NCI-H226 (cell line): ENCODE results near the gene CNOT1.
"Not testable (repeated sequence)": the region's sequence is repeated elsewhere in the genome, so short reads cannot be mapped to it uniquely, and the experiment has no call there.

Experiments
- DNase-seq: peaks from one replicate; pipeline ENCODE4 v3.0.0-alpha.2; 2015

Gene CNOT1

GRCh38 chr16:58577141-58577540 is 52.5 kb downstream of the CNOT1 start:
- DNase-seq: no peak

GRCh38 chr16:58574895-58575294 is 54.7 kb downstream of the CNOT1 start:
- DNase-seq: no peak

DNA sequence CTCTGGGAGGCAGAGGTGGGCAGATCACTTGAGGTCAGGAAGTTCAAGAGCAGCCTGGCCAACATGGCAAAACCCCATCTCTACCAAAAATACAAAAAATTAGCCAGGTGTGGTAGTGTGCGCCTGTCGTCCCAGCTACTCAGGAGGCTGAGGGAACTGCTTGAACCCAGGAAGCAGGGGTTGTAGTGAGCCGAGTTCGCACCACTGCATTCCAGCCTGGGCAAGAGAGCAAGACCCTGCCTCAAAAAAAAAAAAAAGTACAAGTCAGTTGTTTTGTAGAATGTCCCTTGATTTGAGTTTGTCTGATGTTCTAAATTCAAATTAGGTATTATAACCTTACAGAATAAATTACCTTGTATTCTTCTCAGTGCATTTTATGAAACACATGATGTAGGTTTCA is 63.9 kb downstream of the CNOT1 start:
- DNase-seq: not testable (repeated sequence)

GRCh38 chr16:58563775-58564174 is 65.9 kb downstream of the CNOT1 start:
- DNase-seq: no peak

- DNase-seq: peak; percentile 68
Measured at GRCh38 chr16:58563235-58563634, 66.4 kb downstream of the CNOT1 start.

DNA sequence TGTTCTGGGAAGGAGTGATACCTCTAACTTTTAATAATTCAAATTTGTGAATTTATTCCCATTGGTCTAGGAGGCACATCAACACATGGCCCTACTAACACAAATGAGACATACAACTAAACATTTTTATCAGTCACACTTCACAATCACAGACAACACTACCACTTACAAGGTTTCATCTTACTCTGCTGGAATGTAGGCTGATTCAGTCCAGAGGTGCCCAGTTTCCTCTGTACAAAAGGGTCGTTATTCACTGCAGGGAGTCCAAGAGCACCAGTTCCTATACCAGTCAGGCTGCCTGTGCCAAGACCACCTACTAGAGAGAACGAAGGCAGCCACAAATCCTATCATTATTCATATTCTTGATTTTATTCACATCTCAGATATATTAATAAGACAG is 72.9 kb downstream of the CNOT1 start:
- DNase-seq: no peak

DNA sequence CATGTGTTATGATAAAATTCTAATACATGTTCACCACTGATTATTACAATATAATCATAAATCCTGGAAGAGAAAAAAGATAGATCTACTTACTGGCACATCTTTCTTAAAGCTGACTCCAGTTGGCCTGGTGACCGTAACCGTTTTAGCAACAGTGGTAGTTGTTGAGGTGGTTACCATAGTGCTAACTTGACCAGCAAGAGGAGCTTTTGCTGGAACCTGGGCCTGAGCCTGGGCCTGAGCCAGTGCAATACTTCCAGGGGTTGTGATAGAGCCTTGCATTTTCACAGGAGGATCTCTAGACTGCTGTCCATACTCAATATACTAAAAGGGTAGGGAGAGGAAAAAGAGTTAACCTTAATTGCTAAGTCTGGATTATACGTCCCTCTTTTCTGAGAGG is 78.1 kb downstream of the CNOT1 start:
- no peak for DNase-seq

DNA sequence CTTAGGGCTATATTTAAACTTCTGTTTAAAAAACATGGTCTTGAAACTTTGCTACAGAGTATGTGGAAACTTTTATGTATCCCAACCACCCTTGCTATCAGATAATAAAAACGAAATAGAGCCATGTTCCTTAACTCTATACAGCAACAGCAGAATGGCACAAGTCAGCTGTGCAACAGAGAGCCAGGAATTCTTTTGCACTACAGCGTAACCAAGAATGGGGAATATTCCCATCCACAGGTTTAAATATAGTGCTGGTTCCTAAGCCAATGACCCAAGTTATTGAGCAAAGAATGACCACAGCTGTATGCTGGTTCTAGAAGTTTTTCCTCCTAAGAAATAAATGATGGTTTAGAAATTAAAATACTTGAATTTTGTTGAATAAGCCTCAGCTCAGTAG is 81.2 kb downstream of the CNOT1 start:
- DNase-seq: no peak

DNA sequence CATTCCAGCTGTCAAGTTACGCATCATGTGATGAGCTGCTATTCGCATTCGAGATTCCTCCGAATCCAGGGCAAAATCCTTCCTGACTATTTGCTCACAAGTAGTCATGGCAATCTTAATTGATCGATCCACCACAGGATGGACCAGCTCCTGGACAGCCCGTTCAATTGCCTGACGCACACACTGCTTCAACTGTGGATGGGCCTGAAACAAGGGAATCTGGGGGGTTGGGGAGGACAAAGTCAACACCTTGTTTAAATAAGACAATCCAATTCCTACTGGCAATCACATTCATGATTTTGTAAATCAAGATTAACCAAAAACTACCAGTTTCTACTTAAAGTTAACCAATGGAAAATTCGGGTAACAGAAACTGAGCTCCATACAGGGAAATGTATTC is 85.9 kb downstream of the CNOT1 start:
- DNase-seq: no peak

DNA sequence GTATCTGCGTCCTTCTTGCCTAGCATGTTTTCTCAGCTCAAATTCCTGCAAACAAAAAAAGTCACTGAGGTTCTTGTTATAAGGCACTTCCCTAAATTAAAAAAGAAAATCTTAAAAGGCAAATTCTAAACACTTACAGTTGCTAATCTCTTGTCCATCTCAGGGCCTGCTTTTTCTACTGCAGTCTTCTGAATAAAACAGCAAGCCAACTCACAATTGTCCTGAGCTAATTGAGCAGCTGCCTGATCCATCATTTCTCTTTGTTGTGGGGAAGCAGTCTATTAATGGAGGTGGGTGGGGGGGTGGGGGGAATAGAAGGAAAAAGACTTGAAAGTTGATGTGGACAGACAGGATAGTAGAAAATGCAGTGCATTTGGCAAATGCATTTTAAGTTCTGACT is 87.3 kb downstream of the CNOT1 start:
- no peak for DNase-seq

GRCh38 chr16:58541711-58542110 is 87.9 kb downstream of the CNOT1 start:
- DNase-seq: no peak

DNA sequence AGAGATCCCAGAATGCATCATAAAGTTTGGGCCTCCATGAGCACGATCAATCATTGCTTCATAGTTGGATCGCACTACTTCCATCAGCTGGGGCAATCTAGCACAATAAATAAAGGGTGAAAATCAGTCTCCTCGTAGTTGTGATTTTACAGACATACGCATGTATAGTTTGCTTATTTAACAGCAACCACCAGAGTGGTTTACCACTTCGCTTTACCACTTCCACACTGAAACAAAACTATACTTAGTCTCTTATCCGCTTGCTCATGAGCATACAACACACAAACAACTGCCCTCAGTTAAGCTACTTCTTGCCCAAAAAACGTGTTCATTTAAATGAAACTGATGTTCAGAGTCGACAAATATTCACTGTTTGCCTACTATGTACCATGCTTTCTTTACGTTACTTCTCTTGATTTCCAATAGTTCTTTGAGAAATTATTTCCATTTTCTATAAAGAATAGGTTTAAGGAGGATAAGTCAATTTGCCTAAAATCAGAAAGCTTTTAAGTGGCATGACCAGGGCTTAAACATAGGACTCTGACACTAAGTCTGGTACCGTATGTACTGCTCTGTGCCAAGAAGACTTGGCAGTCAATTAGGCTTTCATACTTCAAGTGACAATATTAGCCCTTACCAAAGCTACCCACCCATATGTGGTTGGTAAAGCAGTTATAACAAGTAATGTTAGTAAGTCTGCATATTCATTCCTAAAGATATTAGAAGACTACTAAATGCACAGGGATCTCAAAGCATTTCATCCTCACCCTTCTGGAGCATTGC is 92.3 kb downstream of the CNOT1 start:
- no peak for DNase-seq

DNA sequence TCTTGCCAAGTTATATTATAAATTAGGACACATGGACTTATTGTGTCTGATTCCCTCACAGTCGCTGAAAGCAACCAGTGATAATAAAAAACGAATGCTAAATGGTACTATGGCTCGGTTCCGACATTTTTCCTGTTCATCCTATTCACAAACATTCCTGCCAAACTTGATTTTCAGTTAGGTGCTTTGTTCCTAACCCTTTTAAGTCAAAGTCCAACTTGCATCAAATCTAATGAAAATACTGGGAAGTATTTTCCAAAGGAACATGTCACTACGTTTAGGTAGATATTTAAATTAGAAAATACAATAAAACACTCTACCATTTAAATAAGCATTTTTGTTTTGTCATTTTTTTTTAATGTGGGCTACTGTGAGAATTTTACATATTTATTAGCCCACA is 93.3 kb downstream of the CNOT1 start:
- DNase-seq: no peak

DNA sequence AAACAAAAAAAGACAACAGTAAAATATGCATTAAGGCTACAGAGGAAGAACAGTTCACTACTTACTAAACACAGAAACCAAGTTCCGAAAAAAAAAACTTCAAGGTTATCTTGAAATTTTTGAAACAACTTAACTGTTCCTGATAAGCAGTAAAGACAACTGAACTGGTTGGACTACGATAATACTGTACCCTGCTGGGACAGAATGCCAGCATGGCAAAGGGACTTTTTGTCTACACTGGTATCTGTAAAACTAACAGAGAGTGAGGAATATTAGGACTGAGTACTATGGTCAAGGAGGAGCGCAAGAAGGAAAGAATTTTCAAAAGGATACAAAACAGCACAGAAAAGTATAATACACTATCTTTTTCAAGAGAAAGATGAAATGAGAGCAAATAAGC is 94.5 kb downstream of the CNOT1 start:
- DNase-seq: no peak

DNA sequence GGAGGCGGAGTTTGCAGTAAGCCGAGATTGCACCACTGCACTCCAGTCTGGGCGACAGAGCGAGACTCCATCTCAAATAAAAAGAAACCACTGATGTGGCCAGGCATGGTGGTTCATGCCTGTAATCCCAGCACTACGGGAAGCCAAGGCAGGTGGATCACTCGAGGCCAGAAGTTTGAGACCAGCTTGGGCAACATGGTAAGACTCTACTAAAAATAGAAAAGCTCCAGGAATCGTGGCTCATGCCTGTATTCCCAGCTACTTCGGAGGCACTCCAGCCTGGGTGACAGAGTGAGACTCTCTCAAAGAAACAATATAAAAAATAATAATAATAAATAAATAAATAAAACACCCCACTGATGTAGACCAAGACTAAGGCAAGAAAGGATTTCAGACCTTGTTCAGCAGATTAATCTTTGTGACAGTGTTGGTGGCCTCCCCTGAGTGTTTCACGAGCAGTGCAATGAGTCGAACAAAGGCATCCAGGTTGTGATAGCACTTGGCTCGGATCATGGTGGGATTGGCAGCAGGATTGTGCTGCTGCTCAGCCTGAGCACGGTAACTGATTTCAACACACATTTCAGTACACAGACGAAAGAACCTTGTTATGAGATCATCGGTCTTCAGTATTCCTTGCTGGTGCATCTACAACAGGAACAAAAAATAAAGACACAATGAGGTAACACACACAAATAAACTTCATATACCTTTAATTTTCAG is 95.7 kb downstream of the CNOT1 start:
- DNase-seq: no peak

GRCh38 chr16:58532414-58532813 is 97.2 kb downstream of the CNOT1 start:
- no peak for DNase-seq

DNA sequence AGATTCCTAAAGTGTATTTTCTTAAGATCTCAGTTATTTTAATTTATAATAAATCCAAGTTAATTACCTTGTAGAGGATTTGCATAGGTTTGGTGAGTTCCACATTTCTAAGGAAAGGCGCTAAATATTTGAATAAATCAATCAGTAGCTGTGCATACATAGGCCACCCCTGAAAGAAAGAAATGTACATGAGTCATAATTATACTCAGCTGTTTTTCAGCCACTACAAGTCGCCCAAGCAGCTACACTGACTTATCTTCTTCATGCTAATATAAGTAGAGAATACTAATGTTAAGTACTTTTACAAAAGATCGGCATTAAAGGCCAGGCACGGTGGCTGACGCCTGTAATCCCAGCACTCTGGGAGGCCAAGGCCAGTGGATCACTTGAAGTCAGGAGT is 99.4 kb downstream of the CNOT1 start:
- no peak for DNase-seq

DNA sequence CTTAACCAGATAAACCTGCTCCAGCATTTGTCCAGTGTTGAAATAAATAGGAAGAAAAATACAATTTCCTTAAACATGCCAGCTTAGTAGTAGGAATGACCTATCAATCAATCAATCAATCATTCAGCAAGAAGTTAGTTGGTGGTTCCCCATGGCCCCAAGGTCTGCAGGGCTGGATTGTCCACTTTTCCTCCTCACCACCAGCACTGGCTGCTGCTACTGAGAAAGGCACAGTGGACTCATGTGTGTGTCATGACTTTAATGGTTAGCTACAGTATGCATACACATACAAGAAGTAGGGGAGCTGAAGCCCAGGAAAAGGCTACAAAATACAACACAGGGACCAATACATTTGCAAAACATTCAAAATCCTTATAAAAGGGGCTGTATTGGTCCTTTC is 109.9 kb downstream of the CNOT1 start:
- no peak for DNase-seq

DNA sequence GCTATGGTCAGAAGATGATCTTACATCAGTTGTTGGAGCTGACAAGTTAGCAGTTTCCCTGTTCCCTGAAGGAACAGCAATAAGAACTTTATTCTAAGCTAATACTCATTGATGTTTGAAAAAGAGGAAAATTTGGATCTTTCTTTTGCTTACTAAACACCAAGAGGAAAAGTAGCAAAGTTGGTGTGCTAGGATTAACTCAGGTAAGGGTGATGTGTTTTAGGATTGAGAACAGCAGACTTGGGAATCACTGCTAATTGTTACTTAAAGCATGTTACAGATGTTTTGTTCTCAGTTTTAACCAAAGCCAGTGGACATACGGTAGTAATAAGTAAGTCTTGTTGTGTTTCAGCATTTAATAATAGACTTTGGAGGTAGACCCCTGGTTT is 110.7 kb downstream of the CNOT1 start:
- DNase-seq: no peak

DNA sequence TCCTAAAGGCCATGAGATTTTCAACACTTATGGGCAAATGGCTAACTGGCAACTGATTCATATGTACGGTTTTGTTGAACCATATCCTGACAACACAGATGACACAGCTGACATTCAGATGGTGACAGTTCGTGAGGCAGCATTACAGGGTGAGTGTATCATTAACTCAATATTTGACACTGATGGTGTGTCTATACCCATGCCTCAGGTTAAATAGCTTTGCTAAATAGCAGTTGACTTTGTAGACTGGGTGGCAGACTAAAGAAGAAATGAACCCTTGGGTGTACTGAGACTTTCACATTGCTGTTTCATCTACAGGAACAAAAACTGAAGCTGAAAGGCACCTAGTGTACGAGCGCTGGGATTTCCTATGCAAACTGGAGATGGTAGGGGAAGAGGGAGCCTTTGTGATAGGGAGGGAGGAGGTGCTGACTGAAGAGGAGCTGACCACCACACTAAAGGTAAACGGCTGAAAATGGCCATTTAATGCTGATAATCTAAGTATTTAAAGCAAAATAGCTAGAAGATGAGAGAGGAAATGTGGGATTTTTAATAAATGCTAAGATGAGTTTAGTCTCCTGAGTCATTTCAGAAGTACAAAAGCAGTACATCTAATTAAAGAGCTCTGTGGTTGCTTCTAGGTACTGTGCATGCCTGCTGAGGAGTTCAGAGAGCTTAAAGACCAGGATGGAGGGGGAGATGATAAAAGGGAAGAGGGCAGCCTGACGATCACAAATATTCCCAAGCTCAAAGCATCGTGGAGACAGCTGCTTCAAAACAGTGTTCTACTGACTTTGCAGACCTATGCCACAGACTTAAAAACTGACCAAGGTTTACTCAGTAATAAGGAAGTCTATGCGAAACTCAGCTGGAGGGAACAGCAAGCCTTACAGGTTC is 111.3 kb downstream of the CNOT1 start:
- DNase-seq: no peak

GRCh38 chr16:58516768-58517107 is 112.9 kb downstream of the CNOT1 start:
- no peak for DNase-seq

DNA sequence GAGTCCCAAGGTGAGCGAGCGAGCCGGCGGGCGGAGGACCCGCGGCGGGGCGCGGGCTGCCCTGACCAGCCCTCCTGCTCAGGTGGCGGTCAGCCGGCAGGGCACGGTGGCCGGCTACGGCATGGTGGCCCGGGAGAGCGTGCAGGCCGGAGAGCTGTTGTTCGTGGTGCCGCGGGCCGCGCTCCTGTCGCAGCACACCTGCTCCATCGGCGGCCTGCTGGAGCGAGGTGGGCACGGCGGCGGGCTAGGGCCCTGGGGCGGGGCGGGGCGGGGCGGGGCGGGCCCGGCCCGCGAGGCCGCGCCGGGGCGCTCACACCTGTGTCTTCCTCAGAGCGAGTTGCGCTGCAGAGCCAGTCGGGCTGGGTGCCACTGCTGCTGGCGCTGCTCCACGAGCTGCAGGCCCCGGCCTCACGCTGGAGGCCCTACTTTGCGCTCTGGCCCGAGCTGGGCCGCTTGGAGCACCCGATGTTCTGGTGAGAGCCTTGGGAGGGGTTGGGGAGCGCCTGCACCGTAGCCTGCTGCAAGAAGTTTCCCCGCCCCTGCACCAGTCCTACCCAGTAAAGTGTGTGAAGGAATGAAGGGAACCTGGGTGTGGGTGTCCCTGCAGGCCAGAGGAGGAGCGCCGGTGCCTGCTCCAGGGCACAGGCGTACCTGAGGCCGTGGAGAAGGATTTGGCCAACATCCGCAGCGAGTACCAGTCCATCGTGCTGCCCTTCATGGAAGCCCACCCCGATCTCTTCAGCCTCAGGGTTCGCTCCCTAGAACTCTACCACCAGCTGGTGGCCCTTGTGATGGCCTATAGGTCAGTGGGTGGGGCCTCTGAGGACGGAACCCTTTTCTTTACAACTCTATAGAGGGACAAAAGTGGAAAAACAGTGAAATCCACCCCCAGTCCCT is 113.5 kb downstream of the CNOT1 start:
- no peak for DNase-seq
